ENCODE data around the gene TIRAP. TPM values are rescaled to one million over a fixed set of nuclear protein-coding genes. Genes with fewer than 3 reads are reported as not detected.

TIRAP gene
- total and polyA plus RNA-seq, 9 of the 15 experiments (the other 6 are each of a cell fraction or from before 2014, with no cell fraction given), result 0.60 to 8.7 (median 3.7) TPM

- TF ChIP-seq PHB2 (IDR thresholded peaks at IDR 0.05; ENCODE audit: low read depth), result no peak
These were observed 46.8 kb downstream of the TIRAP start (continued) for GRCh38 chr11:126329644-126330211.

GRCh38 chr11:126331286-126331685 lies 48.4 kb downstream of the TIRAP start:
- H2AFZ ChIP-seq (ENCODE audit: low read depth, low read length), result no peak overlapping the region
- H3K79me2 ChIP-seq (ENCODE audit: control insufficient read depth, insufficient read depth, low read length), result no peaks in the 10 kb centered on the region
- TF ChIP-seq KHSRP (IDR thresholded peaks at IDR 0.05), result no peak
- TF ChIP-seq NCOR1 (IDR thresholded peaks at IDR 0.05), result no peak
- TF ChIP-seq NFRKB (IDR thresholded peaks at IDR 0.05; ENCODE audit: low read depth), result no peak
- no peak for TF ChIP-seq PTRF (tag; IDR thresholded peaks at IDR 0.05)
- no peak for TF ChIP-seq POLR2H (tag; IDR thresholded peaks at IDR 0.05; ENCODE audit: low read depth)
- no peak for TF ChIP-seq HMGN3 (IDR thresholded peaks at IDR 0.05; ENCODE audit: borderline replicate concordance, extremely low read depth, insufficient read length, low read depth, low read length)
- TF ChIP-seq NCOA1 (IDR thresholded peaks at IDR 0.05; ENCODE audit: low read depth), result no peak
- no peak for TF ChIP-seq PHTF2 (CRISPR knock-in tag; IDR thresholded peaks at IDR 0.05)
- TF ChIP-seq ZNF124 (CRISPR knock-in tag; IDR thresholded peaks at IDR 0.05), result no peak
- TF ChIP-seq ATF7 (IDR thresholded peaks at IDR 0.05), result no peak
- no peak for TF ChIP-seq ZNF79 (CRISPR knock-in tag; IDR thresholded peaks at IDR 0.05; ENCODE audit: low read depth)
- no peak for TF ChIP-seq KDM2B (CRISPR knock-in tag; IDR thresholded peaks at IDR 0.05)
- TF ChIP-seq POLR3G (IDR thresholded peaks at IDR 0.05; ENCODE audit: extremely low read depth, insufficient read length, insufficient replicate concordance), result no peak
- no peak for TF ChIP-seq NUFIP1 (IDR thresholded peaks at IDR 0.05; ENCODE audit: partially characterized antibody)
- TF ChIP-seq ZNF75A (CRISPR knock-in tag; IDR thresholded peaks at IDR 0.05), result no peak
- no peak for TF ChIP-seq ZFX (CRISPR knock-in tag; IDR thresholded peaks at IDR 0.05)
- no peak for TF ChIP-seq JUN (IDR thresholded peaks at IDR 0.05; ENCODE audit: borderline replicate concordance, low read depth, low read length)
- no peak for TF ChIP-seq JUN (CRISPR knock-in tag; IDR thresholded peaks at IDR 0.05; ENCODE audit: borderline replicate concordance)
- no peak for TF ChIP-seq ZFP30 (CRISPR knock-in tag; IDR thresholded peaks at IDR 0.05; ENCODE audit: borderline replicate concordance)
- ATAC-seq (no peak), FAIRE-seq (no peak), DNase-seq (ENCODE audit: extremely low read depth in 1 of 4, low spot score in 3 of 4) (no peak)
- H3K4me1 ChIP-seq (replicated peaks in 1 of 2; ENCODE audit: control insufficient read depth in 2 of 2, insufficient read depth in 2 of 2, low read length in 2 of 2), result peaks cover 0 to 9% of the 10 kb centered on the region in 2 experiments; a peak in 1 of 5 replicates
- intact Hi-C loops (cut with micrococcal nuclease), result no loop called here
- H3K4me3 ChIP-seq, result no peak overlapping the region
- ChIA-PET CTCF (ENCODE audit: low intra/inter-chr PET ratio) (no interaction called here), POLR2A (interaction anchor here (1.6 kb wide), 1 partner anchor 14 kb away, joined by 3 read pairs; no protein-coding TSS in a partner anchor)
- no peaks in the 10 kb centered on the region for H3K27me3 ChIP-seq (ENCODE audit: control insufficient read depth in 2 of 2, insufficient read depth in 2 of 2, low read length in 2 of 2)
- H3K36me3 ChIP-seq (ENCODE audit: control insufficient read depth, insufficient read depth, low read length), result peaks cover 7% of the 10 kb centered on the region; the same call in 2 of the 3 replicates
- WGBS (ENCODE audit: insufficient coverage, low coverage, missing lambda C conversion rate), result 89% methylated on average over 13 of the region's 13 CpGs
- no peaks in the 10 kb centered on the region for H3K9me1 ChIP-seq (ENCODE audit: control insufficient read depth, insufficient read depth, low read length)
- H4K20me1 ChIP-seq (replicated peaks; ENCODE audit: control insufficient read depth, insufficient read depth, low read length), result no peaks in the 10 kb centered on the region
- in situ Hi-C loops (cut with MboI), result no loop called here
- H3K9me3 ChIP-seq (replicated peaks; ENCODE audit: control insufficient read depth, insufficient read depth, low read depth, low read length), result no peaks in the 10 kb centered on the region
- H3K4me2 ChIP-seq (ENCODE audit: insufficient read depth, low read length), result no peak overlapping the region
- no TSS peak for BruUV-seq (replicated peaks)
- H3K9ac ChIP-seq (ENCODE audit: insufficient read depth in 1 of 2, low read depth in 2 of 2, low read length in 2 of 2), result no peak overlapping the region
- H3K27ac ChIP-seq (ENCODE audit: extremely low read depth, low read depth, low read length), result no peak overlapping the region

Data from K562 (cell line).